Left ventricle myocardium superior (tissue), 1 donor: ENCODE measurements around the gene EPS8L2. TPM values are rescaled to one million over a fixed set of nuclear protein-coding genes. Genes with fewer than 3 reads are reported as not detected.

Experiments used
- ATAC-seq: fragments of 200-7000 bp; cut with Tn5 transposase; one replicate; pipeline ENCODE4 v1.9.1; 2020; ENCODE audit warnings: mild to moderate bottlenecking, moderate library complexity
- DNase-seq: peaks from one replicate; pipeline ENCODE4 v3.0.0-alpha.2; 2020
- intact Hi-C: fragments of 100-400 bp; cut with micrococcal nuclease; formaldehyde crosslinking; loops from one replicate; pipeline ENCODE4 v1.11.0; 2022
- total RNA-seq: library from RNA; stranded (reverse); fragmentation: NEBNext Ultra II Directional; extraction: Animal tissue kit (Norgen Biotek cat#: 25700); gene quantifications from one replicate; pipeline ENCODE4 v1.2.1, GENCODE V29; 2021
- donor health status: DM: no; HTN: yes; CAD: no; lungs with severe emphysema.

EPS8L2 gene
- total RNA-seq, 1 donor from 2014 or later = 3.3 TPM

DNA sequence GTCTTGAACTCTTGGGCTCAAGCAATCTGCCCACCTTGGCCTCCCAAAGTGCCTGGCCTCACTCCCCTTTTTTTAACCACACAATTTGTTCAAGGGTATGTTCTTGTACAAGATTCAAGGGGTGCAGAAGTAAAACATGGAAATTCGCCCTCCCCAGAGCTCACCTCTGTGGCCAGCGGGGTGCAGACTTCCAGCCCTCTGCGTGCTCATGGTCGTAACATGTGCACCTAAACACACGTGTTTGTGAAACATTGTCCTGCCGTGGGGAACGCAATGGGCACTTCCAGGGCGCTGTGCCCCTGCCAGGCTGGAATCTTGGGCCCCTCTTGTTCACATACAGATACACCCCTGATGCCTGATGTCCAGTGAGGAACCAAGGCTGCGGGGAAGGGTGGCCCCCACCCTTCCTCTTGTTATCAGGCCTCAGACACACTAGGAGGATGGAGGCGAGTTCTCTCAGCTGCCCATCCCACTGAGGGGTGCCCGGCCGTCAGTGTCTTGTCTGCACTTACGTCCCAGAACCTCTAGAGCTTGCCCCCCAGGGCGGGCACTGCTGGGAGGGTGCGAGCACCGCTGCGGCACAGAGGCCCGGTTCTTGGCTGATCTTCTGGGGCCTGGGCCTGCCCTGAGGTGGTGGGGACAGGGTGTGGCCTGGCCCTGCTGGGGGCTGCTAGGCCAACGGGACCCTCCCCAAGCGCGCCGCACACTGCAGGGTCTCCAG lies 4.1 kb upstream of the EPS8L2 start:
- ATAC-seq = no peak

DNA sequence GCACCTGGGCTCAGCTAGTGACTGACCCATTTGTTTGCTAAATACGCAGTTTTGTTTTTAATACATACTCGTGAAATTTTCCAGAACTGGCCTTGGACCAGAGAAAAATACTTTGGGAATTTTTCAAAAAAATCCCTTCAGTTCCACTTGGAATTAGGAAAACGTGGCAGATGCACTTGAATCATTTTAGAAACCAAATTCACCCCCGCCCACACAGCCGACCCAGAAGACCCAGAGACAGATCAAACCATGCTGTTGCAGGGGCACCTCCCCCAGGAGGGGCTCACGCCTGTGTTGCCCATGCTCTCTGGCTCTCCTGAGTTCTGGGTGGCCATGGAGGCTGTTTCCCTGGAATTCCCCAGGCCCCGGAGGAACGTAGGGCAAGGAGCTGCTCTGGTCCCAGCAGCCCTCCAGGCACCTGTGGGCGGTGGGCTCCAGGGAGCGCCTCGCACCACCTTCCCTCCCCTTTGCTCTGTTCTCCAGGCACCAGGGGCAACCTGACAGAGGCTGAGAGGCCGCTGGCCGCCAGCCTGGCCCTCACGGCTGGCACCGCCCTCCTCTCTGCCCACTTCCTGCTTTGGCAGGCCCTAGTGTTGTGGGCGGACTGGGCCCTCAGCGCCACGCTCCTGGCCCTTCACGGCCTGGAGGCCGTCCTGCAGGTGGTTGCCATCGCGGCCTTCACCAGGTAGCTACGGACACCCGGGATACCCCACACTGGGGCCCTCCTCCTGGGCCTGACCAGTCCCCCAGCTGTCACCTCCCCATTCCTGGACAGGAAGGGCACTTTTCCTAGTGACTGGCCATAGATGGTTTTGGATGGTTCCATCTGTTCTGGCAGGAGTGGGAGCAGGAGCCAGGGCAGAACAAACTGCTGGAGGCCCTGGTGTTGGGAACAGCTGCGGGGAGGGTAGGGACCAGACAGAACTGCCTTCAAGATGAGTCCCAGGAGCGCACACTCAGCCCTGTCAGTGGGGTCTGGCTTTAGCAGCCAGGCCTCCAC lies 3.3 kb upstream of the EPS8L2 start:
- DNase-seq = no peak

More for the DNA sequence above, 4.1 kb upstream of the EPS8L2 start:
- DNase-seq = no peak
- intact Hi-C loops = no loop called here

DNA sequence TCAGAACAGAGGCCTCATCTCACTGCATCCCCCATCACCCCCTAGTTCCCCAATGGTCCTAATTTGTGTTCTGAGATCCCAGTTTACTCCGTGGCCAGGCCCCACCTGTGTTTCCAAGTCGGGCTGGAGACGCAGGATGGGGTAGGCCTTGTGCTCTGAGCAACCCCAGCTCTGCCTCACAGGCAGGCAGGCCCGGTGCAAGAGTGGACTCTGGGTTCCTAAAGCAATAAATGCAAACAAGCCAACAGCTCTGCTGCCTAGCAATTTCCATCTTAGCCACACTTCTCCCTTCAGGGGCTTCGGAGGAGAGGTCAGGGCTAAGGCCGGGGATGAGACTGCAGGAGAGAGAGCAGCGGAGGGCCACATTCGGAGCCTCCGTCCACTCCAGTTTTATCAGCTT lies 2.5 kb upstream of the EPS8L2 start:
- DNase-seq (no peak), ATAC-seq (no peak)
- intact Hi-C loops = no loop called here

More for the DNA sequence above, 3.3 kb upstream of the EPS8L2 start:
- intact Hi-C loops = no loop called here
- ATAC-seq = no peak

DNA sequence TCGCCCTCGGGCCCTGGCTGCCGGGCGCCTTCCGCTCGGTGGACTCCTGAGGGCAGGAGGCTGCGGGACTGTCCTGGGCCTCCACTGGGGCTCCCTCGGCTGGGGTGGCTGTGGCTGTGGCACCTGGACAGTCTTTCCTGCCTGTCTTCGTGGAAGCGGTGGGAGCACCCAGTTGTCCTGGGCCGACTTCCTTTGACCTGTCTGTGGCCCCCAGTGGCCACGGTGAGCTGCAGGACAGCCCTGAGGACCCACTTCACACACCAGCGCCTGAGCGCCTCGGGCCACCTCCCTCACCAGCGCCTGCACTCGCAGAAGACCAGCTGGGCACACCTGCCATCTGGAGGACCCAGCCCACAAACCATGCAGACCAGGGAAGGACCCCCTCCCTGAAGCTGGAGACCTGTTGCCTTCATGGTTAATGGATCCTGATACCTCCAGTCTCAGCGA lies 1.8 kb upstream of the EPS8L2 start:
- ATAC-seq (no peak), DNase-seq (no peak)
- intact Hi-C loops = no loop called here

DNA sequence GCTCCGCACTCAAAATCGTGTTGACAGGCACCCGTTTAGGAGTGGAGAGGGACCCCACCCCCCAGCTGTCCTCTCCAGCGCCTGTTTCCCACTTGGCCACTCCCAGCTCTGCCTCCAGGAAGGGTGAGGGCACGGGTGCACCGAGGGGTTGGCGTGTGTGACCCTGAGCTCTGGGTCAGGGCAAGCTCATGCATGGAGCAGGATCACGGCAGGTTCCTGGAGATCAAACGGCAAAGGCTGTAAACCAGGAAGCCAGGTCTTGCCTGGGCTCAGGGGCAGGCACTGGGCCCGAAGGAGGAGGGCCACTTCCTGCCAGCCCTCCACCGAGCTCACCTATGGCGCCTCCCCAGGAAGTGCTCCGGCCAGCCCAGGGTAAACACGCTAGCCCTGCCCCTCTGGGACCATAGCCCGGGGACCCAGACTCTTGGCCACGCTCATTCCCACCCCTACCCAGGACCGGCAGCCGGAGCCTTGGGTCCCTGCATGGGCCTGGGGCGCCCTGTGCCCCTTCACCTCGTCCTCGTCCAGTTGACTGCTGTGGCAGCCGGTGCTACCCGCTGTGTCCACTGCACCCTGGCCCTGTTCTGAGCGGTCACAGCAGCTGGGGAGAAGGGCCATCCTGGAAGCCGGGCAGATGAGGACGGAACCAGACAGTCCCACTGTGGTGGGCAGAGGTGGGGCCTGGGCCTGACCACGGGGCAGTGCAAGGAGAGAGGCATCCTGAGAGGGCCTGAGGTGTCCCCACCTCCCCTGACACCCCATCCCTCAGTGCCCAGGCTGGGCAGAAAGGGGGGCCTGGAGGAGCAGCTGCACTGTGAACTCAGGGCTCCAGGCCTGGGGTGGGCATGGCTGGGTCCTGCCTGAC lies 1.0 kb upstream of the EPS8L2 start:
- ATAC-seq = peak; percentile 8
- DNase-seq = no peak
- intact Hi-C loops = no loop called here

DNA sequence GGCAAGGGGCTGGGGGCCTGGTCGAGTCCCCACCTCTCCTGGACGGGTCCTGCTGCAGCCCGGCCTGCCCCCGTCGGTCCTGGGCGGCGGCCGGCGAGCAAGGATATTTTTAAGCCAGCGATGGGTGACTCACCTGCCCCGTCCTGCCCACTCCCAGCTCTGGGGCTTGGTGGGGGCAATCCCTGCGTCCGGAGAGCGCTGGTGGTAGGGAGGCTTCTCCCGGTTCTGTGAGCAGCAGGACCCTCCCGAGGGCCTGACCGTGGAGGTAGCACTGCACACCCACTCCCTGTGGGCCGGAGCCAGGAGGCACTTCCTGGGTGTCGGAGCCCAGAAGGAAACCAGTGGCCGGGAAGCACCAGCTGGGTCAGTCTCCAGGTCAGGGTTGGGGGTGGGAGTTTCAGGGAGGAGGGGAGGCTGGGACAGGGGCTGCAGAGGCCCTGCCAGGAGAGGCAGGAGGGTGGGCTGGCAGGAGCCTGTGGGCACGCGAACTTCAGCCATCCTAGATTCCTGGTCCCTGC lies 467 bp downstream of the EPS8L2 start:
- peak; percentile 36 for DNase-seq
- intact Hi-C loops = no loop called here

DNA sequence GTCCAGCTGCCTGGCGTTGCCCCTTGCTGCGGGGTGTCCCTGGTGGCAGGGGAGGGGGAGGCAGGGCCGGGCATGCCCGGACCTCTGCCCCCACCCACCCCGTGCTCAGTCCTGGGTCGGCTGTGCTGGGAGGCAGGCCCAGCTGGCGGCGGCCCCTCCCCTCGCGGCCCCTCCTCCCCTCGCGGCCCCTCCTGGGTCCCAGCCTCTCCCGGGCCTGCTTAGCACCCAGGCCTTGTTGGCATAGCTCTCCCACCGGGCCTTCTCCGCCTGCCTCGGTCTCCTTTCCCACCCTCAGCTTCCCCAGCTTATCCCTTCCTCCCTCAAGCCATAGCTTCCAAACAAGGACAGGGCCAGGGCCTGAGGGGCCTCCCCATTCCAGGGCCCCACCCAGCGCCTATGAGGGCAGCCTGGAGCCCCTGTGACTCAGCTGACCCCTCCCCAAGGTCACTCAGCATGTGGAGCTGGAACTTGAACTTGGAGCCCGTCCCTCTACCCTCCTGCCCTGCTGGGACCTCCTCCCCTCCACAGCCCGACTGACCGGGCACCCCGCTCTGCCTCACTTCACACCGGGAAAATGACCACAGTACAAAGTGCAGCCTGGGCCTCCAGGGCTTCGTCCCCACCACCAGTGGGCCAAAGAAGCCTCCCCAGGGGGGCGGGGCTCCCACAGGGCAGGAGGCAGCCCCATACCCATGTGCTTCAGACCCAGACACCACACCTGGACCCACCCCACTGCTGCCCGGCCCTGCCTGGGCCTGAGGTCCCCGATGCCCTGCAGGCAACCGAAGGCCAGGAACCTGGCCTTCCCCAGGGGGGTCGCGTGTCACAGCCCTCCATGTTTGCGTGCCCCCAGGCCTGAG lies 1.2 kb downstream of the EPS8L2 start:
- peak; percentile 26 for DNase-seq
- intact Hi-C loops = no loop called here
- ATAC-seq = peak; percentile 53

More for the DNA sequence above, 467 bp downstream of the EPS8L2 start:
- ATAC-seq = peak; percentile 19

DNA sequence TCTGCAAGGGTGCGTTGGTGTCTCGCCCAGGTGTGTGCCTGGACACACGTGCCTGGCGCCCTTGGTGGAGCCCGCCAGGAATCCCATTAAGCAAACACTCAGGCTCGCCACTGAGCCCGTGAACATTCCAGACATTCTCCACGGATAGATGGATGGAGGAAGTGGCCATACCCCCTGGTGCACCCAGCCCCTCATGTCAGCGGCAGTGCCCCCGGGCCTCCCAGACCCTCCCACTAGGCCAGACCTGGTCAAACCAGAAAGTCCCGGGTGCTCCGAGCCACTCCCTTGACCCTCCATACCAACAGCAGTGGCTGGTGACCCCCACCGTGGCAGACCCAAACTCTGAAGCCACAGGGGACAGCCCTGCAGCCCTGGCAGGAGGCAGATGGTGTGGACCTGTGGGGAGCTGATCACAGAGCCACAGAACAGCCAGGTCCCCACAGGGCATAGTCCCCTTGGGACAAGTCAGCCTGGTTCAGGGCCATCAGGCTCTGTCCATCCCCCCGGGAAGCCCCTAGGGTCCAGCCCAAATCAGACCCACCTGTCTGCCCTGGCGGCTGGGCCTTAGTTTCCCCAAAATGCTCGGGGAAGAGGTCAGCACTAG lies 1.9 kb downstream of the EPS8L2 start:
- ATAC-seq = no peak
- intact Hi-C loops = no loop called here
- DNase-seq = no peak

DNA sequence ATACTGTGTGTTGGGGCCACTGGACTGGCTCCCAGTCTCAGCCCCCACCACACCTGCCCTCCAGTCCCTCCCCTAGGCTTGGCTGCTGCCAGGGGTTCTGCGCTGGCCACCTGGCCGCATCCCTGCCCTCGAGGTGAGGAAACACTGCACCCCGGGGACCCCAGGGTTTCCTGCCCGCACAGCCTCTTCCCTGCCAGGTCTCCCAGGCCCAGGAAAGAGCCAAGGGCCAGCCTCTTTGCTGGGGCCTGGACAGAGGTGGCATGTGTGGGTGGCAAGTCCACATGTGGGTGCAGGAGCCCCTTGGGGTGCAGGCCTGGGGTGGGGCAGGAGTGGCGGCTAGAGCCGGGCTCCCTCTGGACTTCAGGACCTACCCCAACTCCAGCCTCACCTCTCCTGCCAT lies 2.5 kb downstream of the EPS8L2 start:
- ATAC-seq (no peak), DNase-seq (no peak)
- intact Hi-C loops = no loop called here

DNA sequence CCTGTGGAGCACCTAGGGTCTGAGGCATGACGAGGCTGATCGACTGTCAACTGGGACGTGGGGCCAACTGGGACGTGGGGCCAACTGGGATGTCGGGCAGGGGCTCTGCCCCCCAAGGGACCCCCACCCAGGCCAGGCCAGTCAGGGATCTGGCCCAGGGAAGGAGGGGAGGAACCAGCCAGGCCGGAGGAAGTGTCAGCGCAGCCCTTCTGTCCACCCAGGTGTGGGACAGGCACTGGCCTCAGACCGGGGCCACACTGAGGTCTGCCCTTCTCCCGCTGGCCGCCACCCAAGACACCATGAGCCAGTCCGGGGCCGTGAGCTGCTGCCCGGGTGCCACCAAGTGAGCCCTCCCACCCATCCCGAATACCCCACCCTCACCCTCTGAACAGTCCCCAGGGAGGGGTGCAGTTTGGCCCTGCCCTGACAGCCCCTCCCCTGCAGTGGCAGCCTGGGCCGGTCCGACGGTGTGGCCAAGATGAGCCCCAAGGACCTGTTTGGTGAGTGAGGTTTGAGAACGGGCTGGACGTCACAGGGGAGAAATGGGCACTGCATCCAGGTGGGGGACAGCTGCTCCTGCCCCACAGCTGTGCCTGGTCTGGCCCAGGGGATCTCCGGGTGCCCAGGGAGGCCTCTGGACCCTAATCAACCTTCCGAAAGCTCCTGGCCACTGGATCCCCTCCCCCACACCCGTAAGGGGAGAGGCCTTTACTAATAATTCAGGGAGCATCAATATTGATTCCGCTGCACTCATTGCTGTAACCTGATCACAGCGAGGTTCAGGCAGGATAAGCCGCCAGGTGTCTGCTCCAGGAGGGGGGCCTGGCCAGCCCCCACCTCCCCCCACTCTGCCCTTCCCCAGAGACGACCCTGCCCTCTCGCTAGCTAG lies 3.3 kb downstream of the EPS8L2 start:
- ATAC-seq (no peak), DNase-seq (no peak)
- intact Hi-C loops = no loop called here

DNA sequence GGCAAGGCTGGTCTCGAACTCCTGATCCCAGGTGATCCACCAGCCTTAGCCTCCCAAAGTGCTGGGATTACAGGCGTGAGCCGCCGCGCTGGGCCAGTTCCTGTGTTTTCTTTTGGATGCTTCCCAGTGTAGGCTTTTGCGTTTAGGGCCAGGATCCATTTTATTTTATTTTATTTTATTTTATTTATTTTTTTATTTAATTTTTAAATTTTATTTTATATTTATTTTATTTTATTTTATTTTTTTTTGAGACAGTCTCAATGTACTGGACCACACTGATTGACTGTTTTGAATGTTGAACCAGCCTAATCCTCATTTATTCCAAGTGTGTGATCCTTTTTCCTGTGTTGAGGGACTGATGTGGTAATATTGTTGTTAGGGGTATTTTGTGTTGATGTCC lies 8.4 kb downstream of the EPS8L2 start:
- no peak for ATAC-seq
- DNase-seq = no peak
- intact Hi-C loops = no loop called here

DNA sequence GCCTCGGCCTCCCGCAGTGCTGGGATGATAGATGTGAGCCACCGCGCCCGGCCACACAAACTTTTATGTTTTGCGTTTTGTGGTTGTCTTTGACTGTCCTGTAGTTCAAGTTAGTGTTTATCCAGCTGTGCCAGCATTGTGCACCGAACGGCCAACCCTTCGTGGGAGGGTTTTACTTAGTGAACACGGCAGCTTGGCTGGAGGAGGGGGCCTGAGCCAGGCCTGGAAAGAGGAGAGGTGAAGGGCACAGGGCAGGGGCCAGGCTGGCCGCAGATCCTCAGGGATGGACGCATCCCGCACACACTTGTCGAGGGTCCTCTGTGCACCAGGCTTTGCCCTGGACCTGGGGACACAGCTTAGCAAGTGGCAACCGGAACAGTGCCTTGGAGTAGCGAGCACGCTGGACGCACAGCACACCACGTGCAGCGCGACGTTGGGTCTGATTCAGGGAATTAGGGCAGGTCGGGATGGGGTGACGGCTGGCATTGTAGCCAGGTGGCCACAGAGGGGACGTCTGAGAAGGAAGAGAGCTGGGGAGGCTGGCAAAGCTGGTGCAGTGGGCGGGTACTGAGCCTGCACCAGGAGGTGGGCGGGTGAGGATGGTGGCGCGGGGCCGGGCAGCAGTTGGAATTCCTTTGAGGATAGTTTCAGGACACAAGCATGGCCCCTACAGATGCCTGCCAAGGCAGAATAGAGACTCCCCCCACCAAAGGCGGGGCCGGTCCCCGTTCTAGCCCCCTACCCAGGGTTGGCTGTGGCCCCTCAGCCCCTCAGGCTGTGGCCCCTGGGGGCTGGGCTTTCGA lies 13.4 kb downstream of the EPS8L2 start:
- intact Hi-C loops = no loop called here
- no peak for DNase-seq
- ATAC-seq = no peak

DNA sequence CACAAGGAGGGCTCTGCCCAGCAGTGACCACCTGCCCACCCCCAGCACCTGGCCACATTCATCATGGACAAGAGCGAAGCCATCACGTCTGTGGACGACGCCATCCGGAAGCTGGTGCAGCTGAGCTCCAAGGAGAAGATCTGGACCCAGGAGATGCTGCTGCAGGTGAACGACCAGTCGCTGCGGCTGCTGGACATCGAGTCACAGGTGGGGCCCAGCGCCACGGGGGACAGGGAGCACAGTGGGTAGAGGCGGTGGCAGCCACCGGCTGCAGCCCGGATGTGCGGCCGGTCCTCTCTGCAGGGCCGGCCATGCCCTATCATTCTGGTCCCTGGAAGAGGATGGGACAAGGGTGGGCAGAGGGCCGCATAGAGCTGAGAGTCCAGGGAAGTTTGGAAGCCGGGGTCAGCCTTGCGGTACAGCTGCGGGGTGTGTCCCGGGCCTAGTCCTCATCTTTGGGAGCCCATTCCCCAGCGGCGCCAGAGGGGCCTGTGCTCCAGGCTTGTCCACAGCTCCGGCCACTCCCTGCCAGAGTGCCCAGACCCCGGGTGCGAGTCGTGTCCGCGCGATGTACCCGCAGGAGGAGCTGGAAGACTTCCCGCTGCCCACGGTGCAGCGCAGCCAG lies 14.1 kb downstream of the EPS8L2 start:
- ATAC-seq (no peak), DNase-seq (peak; percentile 27)
- intact Hi-C loops = no loop called here

DNA sequence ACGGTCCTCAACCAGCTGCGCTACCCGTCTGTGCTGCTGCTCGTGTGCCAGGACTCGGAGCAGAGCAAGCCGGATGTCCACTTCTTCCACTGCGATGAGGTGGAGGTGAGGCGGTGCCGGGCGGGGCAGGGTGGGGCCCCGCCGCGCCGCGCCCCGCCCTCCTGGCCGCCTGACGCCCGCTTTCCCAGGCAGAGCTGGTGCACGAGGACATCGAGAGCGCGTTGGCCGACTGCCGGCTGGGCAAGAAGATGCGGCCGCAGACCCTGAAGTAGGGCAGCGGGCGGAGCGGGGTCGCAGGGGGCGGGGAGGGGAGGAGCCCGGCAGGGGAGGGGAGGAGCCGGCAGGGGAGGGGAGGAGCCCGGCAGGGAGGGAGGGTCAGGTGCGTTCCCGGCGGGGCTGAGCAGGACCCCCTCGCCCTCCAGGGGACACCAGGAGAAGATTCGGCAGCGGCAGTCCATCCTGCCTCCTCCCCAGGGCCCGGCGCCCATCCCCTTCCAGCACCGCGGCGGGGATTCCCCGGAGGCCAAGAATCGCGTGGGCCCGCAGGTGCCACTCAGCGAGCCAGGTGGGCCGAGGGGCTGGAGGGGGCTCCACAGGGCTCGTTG lies 14.7 kb downstream of the EPS8L2 start:
- intact Hi-C loops = no loop called here
- DNase-seq (peak; percentile 43), ATAC-seq (peak; percentile 26)

DNA sequence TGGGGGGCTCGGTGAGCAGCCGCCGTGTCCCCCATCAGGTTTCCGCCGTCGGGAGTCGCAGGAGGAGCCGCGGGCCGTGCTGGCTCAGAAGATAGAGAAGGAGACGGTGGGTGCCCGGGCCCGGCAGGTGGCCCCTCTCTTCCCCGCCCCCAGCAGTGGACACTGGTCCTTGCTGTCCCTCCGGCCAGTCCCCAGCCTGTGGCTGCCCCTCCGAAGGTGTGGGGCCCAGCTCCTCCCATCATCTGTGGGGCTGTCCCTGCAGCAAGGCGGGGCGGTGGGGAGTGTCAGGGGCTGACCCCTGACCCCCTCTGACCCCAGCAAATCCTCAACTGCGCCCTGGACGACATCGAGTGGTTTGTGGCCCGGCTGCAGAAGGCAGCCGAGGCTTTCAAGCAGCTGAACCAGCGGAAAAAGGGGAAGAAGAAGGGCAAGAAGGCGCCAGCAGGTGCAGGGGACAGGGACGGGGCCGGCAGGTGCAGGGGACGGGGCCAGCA lies 15.3 kb downstream of the EPS8L2 start:
- ATAC-seq (no peak), DNase-seq (no peak)
- intact Hi-C loops = no loop called here
